Keratinocyte (primary cell): Measurements from ENCODE around the gene CTCF.

Experiments used
- EZH2 ChIP-seq: IDR thresholded peaks from one replicate; pipeline ENCODE4 v1.6.1; 2012; ENCODE audit warnings: inconsistent platforms, mild to moderate bottlenecking, low read length, moderate library complexity
- TF ChIP-seq, protein P1 (sequence below), 3 experiments: IDR thresholded peaks in 1 of 3; conservative IDR thresholded peaks in 1 of 3; optimal IDR thresholded peaks in 1 of 3; 2 replicates in 2 of 3; 3 replicates in 1 of 3; pipeline versions ENCODE3 to v1.5.1; 2011; ENCODE audit warnings: low read length in 3 of 3, mild to moderate bottlenecking in 3 of 3, moderate library complexity in 2 of 3, control low read depth in 1 of 3, inconsistent platforms in 1 of 3; ENCODE audit not compliant: insufficient read depth in 2 of 3; ENCODE audit errors: extremely low read depth in 1 of 3

- no peak for TF ChIP-seq EZH2
- TF ChIP-seq, protein P1, sequence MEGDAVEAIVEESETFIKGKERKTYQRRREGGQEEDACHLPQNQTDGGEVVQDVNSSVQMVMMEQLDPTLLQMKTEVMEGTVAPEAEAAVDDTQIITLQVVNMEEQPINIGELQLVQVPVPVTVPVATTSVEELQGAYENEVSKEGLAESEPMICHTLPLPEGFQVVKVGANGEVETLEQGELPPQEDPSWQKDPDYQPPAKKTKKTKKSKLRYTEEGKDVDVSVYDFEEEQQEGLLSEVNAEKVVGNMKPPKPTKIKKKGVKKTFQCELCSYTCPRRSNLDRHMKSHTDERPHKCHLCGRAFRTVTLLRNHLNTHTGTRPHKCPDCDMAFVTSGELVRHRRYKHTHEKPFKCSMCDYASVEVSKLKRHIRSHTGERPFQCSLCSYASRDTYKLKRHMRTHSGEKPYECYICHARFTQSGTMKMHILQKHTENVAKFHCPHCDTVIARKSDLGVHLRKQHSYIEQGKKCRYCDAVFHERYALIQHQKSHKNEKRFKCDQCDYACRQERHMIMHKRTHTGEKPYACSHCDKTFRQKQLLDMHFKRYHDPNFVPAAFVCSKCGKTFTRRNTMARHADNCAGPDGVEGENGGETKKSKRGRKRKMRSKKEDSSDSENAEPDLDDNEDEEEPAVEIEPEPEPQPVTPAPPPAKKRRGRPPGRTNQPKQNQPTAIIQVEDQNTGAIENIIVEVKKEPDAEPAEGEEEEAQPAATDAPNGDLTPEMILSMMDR (optimal IDR thresholded peaks at IDR 0.05 in 1 of 3, IDR thresholded peaks at IDR 0.05 in 1 of 3, conservative IDR thresholded peaks at IDR 0.05 in 1 of 3; ENCODE audit: extremely low read depth in 1 of 3, insufficient read depth in 2 of 3, low read length in 3 of 3): no peak
Observed at GRCh38 chr16:67558859-67559258, 3.5 kb upstream of the CTCF start.
